Measurements from ENCODE around the gene CDC14A. TPM values are rescaled to one million over a fixed set of nuclear protein-coding genes. Genes with fewer than 3 reads are reported as not detected.

The CDC14A gene
- total RNA-seq, 1 experiment from 2014 or later, result 11.1 TPM

DNA sequence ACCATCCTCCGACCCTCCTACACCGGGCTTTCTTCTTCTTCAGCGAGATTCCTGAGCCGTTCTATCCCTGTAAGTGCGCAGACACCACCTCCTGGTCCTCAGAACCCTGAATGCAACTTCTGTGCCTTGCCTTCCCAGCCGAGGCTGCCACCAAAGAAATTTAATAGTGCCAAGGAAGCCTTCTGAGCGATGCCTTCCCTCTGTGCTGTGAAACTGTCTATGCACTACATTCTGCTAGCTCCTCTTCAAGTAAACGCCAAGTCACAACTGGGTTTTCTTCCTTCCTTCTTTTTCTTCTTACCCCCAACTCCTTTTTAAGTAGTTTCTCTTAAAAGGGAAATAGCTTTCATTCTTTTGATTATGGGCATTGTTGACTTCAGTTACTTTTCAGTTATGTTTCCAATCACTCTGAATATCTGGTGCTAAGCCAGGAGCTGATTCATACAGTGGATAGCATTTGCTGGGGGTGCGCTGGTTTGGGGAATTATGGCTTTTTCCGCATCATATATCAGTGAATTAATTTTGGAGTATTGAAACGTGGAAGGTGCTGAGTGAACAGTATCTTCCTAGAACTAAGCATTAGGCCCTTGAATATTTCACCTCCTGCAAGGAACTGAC, 147.0 kb downstream of the CDC14A start:
- ChIA-PET POLR2A (no interaction called here), CTCF (interaction anchor here (1.1 kb wide), 1 partner anchor 36 kb away, joined by 3 read pairs; no protein-coding TSS in a partner anchor)
- no peaks in the 10 kb centered on the region for H3K4me1 Mint-ChIP-seq
- DNase-seq (ENCODE audit: low spot score) (no peak), ATAC-seq (no peak)
- H3K4me3 Mint-ChIP-seq, result no peak overlapping the region
- peaks cover 22% of the 10 kb centered on the region for H3K36me3 Mint-ChIP-seq
- H3K27ac Mint-ChIP-seq, result 0 out of 2 replicates have a peak overlapping the region, but pooled peaks have one; percentile 9
- H3K27me3 Mint-ChIP-seq (ENCODE audit: low read depth), result no peaks in the 10 kb centered on the region
- TF ChIP-seq, protein P1, sequence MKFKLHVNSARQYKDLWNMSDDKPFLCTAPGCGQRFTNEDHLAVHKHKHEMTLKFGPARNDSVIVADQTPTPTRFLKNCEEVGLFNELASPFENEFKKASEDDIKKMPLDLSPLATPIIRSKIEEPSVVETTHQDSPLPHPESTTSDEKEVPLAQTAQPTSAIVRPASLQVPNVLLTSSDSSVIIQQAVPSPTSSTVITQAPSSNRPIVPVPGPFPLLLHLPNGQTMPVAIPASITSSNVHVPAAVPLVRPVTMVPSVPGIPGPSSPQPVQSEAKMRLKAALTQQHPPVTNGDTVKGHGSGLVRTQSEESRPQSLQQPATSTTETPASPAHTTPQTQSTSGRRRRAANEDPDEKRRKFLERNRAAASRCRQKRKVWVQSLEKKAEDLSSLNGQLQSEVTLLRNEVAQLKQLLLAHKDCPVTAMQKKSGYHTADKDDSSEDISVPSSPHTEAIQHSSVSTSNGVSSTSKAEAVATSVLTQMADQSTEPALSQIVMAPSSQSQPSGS (CRISPR knock-in tag; IDR thresholded peaks at IDR 0.05; ENCODE audit: borderline replicate concordance, low read depth), result no peak
- TF ChIP-seq ZNF317 (CRISPR knock-in tag; IDR thresholded peaks at IDR 0.05; ENCODE audit: borderline replicate concordance, low read depth), result no peak
- no peaks in the 10 kb centered on the region for H3K9me3 Mint-ChIP-seq

DNA sequence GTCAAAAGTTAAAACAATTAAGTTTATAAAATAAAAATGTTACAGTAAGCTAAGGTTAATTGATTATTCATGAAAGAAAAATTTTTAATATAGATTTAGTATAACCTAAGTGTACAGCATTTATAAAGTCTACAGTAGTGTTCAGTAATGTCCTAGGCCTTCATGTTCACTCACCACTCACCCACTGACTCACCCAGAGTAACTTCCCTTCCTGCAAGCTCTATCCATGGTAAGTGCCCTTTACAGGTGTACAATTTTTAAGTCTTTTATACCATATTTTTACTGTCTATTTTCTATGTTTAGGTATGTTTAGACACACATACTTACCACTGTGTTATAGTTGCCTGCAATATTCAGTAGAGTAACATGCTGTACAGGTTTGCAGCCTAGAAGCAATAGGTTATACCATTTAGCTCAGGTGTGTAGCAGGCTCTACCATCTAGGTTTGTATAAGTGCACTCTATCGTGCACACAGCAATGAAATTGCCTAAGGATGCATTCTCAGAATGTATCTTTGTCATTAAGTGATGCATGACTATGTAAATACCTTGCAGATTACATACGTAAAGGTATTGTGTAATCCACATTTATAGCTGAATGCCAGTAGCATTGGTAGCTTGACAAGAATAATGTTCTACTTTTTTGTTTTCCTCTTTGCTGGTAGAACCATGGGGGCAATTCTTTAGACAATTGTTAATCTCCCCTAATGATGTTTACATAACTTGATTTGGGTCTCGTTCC, 149.9 kb downstream of the CDC14A start:
- H3K36me3 Mint-ChIP-seq, result peaks cover 32% of the 10 kb centered on the region
- H3K9me3 Mint-ChIP-seq, result no peaks in the 10 kb centered on the region
- no peak overlapping the region for H3K27ac Mint-ChIP-seq
- H3K4me3 Mint-ChIP-seq, result no peak overlapping the region
- DNase-seq (ENCODE audit: low spot score), result no peak
- ChIA-PET CTCF (interaction anchor here (1.4 kb wide), 1 partner anchor 38 kb away, joined by 4 read pairs; no protein-coding TSS in a partner anchor), POLR2A (no interaction called here)
- H3K27me3 Mint-ChIP-seq (ENCODE audit: low read depth), result no peaks in the 10 kb centered on the region
- TF ChIP-seq, protein P2, sequence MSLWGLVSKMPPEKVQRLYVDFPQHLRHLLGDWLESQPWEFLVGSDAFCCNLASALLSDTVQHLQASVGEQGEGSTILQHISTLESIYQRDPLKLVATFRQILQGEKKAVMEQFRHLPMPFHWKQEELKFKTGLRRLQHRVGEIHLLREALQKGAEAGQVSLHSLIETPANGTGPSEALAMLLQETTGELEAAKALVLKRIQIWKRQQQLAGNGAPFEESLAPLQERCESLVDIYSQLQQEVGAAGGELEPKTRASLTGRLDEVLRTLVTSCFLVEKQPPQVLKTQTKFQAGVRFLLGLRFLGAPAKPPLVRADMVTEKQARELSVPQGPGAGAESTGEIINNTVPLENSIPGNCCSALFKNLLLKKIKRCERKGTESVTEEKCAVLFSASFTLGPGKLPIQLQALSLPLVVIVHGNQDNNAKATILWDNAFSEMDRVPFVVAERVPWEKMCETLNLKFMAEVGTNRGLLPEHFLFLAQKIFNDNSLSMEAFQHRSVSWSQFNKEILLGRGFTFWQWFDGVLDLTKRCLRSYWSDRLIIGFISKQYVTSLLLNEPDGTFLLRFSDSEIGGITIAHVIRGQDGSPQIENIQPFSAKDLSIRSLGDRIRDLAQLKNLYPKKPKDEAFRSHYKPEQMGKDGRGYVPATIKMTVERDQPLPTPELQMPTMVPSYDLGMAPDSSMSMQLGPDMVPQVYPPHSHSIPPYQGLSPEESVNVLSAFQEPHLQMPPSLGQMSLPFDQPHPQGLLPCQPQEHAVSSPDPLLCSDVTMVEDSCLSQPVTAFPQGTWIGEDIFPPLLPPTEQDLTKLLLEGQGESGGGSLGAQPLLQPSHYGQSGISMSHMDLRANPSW (CRISPR knock-in tag; conservative IDR thresholded peaks at IDR 0.05; ENCODE audit: low read depth), result no peak
- TF ChIP-seq NR3C1 (CRISPR knock-in tag; conservative IDR thresholded peaks at IDR 0.05; ENCODE audit: low read depth) (no peak), JAZF1 (CRISPR knock-in tag; IDR thresholded peaks at IDR 0.05) (no peak), HMGA2 (CRISPR knock-in tag; IDR thresholded peaks at IDR 0.05) (no peak), CREM (CRISPR knock-in tag; IDR thresholded peaks at IDR 0.05) (no peak), CREB1 (CRISPR knock-in tag; IDR thresholded peaks at IDR 0.05) (no peak), NR1H2 (CRISPR knock-in tag; IDR thresholded peaks at IDR 0.05) (no peak), GTF2I (CRISPR knock-in tag; conservative IDR thresholded peaks at IDR 0.05) (no peak), ZNF416 (CRISPR knock-in tag; IDR thresholded peaks at IDR 0.05) (no peak)
- TF ChIP-seq, protein P3, sequence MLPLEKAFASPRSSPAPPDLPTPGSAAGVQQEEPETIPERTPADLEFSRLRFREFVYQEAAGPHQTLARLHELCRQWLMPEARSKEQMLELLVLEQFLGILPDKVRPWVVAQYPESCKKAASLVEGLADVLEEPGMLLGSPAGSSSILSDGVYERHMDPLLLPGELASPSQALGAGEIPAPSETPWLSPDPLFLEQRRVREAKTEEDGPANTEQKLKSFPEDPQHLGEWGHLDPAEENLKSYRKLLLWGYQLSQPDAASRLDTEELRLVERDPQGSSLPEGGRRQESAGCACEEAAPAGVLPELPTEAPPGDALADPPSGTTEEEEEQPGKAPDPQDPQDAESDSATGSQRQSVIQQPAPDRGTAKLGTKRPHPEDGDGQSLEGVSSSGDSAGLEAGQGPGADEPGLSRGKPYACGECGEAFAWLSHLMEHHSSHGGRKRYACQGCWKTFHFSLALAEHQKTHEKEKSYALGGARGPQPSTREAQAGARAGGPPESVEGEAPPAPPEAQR (CRISPR knock-in tag; IDR thresholded peaks at IDR 0.05), result no peak
- TF ChIP-seq, protein P4, sequence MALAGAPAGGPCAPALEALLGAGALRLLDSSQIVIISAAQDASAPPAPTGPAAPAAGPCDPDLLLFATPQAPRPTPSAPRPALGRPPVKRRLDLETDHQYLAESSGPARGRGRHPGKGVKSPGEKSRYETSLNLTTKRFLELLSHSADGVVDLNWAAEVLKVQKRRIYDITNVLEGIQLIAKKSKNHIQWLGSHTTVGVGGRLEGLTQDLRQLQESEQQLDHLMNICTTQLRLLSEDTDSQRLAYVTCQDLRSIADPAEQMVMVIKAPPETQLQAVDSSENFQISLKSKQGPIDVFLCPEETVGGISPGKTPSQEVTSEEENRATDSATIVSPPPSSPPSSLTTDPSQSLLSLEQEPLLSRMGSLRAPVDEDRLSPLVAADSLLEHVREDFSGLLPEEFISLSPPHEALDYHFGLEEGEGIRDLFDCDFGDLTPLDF (CRISPR knock-in tag; IDR thresholded peaks at IDR 0.05), result no peak
- TF ChIP-seq, protein P5, sequence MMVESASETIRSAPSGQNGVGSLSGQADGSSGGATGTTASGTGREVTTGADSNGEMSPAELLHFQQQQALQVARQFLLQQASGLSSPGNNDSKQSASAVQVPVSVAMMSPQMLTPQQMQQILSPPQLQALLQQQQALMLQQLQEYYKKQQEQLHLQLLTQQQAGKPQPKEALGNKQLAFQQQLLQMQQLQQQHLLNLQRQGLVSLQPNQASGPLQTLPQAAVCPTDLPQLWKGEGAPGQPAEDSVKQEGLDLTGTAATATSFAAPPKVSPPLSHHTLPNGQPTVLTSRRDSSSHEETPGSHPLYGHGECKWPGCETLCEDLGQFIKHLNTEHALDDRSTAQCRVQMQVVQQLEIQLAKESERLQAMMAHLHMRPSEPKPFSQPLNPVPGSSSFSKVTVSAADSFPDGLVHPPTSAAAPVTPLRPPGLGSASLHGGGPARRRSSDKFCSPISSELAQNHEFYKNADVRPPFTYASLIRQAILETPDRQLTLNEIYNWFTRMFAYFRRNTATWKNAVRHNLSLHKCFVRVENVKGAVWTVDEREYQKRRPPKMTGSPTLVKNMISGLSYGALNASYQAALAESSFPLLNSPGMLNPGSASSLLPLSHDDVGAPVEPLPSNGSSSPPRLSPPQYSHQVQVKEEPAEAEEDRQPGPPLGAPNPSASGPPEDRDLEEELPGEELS (CRISPR knock-in tag; IDR thresholded peaks at IDR 0.05), result no peak
- TF ChIP-seq, protein P1 (CRISPR knock-in tag; IDR thresholded peaks at IDR 0.05; ENCODE audit: borderline replicate concordance, low read depth), result no peak
- TF ChIP-seq, protein P6, sequence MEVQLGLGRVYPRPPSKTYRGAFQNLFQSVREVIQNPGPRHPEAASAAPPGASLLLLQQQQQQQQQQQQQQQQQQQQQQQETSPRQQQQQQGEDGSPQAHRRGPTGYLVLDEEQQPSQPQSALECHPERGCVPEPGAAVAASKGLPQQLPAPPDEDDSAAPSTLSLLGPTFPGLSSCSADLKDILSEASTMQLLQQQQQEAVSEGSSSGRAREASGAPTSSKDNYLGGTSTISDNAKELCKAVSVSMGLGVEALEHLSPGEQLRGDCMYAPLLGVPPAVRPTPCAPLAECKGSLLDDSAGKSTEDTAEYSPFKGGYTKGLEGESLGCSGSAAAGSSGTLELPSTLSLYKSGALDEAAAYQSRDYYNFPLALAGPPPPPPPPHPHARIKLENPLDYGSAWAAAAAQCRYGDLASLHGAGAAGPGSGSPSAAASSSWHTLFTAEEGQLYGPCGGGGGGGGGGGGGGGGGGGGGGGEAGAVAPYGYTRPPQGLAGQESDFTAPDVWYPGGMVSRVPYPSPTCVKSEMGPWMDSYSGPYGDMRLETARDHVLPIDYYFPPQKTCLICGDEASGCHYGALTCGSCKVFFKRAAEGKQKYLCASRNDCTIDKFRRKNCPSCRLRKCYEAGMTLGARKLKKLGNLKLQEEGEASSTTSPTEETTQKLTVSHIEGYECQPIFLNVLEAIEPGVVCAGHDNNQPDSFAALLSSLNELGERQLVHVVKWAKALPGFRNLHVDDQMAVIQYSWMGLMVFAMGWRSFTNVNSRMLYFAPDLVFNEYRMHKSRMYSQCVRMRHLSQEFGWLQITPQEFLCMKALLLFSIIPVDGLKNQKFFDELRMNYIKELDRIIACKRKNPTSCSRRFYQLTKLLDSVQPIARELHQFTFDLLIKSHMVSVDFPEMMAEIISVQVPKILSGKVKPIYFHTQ (CRISPR knock-in tag; IDR thresholded peaks at IDR 0.05), result no peak
- no peaks in the 10 kb centered on the region for H3K4me1 Mint-ChIP-seq
- ATAC-seq, result no peak
